Sciatic nerve (tissue), 2 donors: Measurements from ENCODE around the gene HNF4A. TPM values are rescaled to one million over a fixed set of nuclear protein-coding genes. Genes with fewer than 3 reads are reported as not detected.
A peak's percentile ranks its signal among the peaks of the same experiment; 100 is the strongest.

ENCODE experiments used
- ATAC-seq: fragments of 200-7000 bp; cut with Tn5 transposase; one replicate; pipeline ENCODE4 v1.9.1; 2020; ENCODE audit warnings: mild to moderate bottlenecking, moderate library complexity
- DNase-seq: peaks from one replicate; pipeline ENCODE4 v3.0.0-alpha.2; 2020; ENCODE audit warnings: low spot score
- intact Hi-C: fragments of 100-400 bp; cut with DNase I; formaldehyde crosslinking; loops from one replicate; pipeline ENCODE4 v1.14.2; 2022
- total RNA-seq: library from RNA; stranded (reverse); fragmentation: NEBNext Ultra II Directional; extraction: Animal tissue kit (Norgen Biotek cat#: 25700); gene quantifications from one replicate; pipeline ENCODE4 v1.2.1, GENCODE V29; 2021
- donor health status: DM: no; HTN: no; CAD: no.
- donor health status: DM: no; HTN: no; CAD: no.

Gene HNF4A
- total RNA-seq, 1 donor from 2014 or later = not detected

DNA sequence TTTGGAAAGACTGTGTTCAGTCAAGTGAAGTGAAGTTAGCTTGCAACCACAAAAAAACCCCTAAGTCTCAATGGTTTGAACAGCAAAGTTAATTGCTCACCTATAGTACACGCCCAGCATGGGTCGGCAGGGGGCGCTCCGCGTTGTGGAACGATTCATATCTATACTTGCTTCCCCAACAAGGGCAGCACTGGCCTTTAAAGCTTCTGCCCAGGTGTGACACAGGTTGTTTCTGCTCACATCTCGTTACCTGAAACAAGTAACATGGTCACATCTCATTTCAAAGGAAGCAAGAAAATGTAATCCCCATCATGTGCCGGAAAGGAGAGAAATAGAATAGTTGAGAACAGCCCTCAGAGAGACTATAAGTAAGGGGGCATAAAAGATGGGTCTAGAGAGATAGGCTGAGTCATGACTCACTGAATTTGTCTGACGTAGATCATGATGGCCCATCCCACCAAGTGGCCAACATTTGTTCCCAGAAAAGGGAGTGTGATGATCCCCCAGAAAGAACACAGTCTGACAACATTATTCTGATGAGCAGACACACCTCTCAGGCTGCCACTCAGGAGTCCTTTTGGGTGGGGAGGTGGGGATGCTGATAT lies 29.0 kb downstream of the HNF4A start:
- ATAC-seq (peak; percentile 43), DNase-seq (peak; percentile 90)
- intact Hi-C loops = loop anchor here (5.0 kb wide), 1 partner anchor 233 kb away; no protein-coding TSS in a partner anchor

- DNase-seq (peak; percentile 87), ATAC-seq (peak; percentile 96)
- intact Hi-C loops = no loop called here
Observed at GRCh38 chr20:44388466-44389023, 33.0 kb downstream of the HNF4A start.

- DNase-seq = no peak
- ATAC-seq = no peak
- intact Hi-C loops = no loop called here
Observed at GRCh38 chr20:44389871-44390270, 34.4 kb downstream of the HNF4A start.

GRCh38 chr20:44390280-44390679 lies 34.8 kb downstream of the HNF4A start:
- ATAC-seq = no peak
- intact Hi-C loops = no loop called here
- no peak for DNase-seq

DNA sequence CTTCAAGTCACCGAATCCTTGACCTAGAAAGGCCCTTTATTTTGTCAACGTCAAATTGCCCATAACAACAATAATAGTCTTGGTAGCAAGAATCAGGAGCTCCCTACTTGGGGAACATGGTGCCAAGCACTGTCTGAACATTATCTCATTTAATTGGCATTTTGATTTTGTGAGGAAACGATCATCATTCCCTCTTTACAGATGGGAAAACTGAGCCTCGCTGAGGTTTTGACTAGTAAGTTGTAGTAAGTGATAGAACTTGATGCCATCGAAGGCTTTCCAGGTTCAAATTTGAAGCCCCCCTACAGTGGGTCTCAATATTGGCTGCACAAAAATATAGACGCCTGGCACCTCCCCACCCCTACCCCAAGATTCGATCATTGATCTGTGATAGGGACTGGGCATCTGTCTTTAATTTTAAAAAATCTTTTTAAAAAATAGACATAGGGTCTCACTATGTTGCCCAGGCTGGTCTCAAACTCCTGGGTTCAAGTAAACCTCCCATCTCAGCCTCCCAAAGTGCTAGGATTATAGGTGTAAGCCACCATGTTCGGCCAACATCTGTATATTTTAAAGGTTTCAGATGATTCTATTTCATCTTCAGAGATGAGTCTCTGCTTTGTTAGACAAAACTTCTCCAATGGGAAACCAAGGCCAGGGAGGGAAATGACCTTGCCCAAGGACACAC lies 36.7 kb downstream of the HNF4A start:
- intact Hi-C loops = no loop called here

DNA sequence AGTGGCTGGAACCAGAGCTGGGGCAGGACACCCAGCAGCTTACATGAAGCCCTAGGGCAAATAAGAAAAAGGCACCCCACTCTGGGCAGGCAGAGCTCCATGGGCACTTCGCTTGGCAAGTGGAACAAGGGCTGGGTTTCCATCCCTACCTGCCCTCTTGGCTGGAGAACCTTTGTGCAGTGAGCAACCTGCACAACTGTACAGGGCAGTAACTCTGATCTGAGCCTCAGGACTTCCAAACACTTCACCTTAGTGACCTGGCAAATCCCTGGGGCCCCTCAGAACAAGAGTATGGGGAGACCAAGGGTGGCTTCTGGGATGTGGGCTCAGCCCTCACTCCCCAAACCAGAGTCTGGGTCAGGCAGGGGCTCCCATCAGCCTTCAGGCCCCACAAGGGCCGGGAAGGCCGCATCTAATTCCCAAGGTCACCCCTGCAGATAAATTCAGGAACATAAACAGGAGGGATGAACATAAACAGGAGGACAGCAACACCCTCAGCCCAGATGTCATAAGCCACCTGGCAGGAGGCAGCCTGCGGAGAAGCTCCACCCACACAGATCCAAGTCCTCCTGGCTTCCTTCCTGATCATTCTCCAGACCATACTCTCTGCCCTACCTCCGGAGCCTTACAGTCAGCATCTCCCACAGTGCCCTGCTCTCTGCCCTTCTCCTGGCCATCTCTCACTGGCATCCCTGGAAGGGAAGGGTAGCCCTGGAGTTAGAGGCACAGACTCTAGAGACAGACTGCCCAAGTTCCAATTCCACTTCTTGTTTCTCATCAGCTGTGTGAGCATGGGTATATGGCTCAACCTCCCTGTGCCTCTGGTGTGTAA lies 37.5 kb downstream of the HNF4A start:
- ATAC-seq = no peak
- intact Hi-C loops = no loop called here
- no peak for DNase-seq

More for the DNA sequence above, 36.7 kb downstream of the HNF4A start:
- DNase-seq (no peak), ATAC-seq (no peak)

- intact Hi-C loops = no loop called here
- ATAC-seq (no peak), DNase-seq (no peak)
Observed at GRCh38 chr20:44393608-44394451, 38.3 kb downstream of the HNF4A start.

DNA sequence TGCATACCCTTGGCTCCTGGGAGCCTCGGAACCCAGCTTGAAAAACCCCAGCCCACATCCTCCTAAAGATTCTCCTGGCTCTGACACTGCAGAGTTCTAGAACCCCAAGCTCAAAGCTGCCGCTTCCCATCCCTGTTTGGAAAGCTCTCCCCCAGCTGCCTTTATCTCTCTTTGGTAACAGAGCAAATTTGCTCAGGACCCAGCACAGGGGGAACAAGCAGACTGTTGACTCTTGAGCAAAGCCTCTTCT lies 38.9 kb downstream of the HNF4A start:
- ATAC-seq (no peak), DNase-seq (no peak)
- intact Hi-C loops = no loop called here

- intact Hi-C loops = no loop called here
- no peak for DNase-seq
- peak; percentile 93 for ATAC-seq
Observed at GRCh38 chr20:44394702-44395460, 39.4 kb downstream of the HNF4A start.

DNA sequence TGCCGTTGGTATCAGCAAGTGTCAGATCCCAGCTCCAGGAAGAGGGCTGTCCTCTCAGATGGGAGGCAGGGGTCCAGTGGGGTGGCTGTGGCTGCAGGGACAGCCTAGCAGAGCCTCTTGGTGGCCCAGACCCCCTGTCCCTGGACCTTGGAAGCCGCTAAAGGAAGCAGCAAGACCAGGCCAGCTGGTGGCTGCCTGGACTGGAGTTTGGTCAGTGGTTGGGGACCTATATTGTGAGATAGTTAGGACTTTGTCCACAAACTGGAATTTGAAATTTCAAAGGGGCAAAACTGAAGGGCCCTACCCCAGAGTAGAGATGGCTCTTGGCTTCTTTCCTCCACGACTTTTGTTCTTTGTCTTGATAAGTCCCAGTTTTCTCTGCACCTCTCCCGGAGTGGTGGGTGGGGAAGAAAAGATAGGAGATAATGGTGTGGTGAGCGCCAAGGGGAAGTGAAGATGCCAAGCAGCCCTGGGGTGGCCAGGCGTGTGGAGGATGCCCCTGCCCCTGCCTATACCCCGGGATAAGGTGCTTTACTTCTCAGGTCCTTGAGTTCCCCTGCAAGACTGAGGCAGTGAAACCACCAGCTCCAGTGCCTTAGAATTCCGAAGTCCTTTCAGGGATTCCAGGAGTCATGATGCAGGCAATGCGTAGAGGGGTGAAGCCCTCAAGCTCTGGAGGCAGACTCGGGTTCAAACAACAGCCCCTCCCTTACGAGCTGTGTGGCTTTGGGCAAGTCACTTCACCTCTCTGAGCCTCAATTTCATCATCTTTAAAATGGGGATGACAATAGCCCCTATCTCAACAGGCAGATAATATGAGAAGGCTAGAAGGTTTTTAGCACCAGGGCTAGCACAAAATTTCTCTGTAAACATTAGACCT lies 40.2 kb downstream of the HNF4A start:
- DNase-seq (peak; percentile 13), ATAC-seq (peak; percentile 6)
- intact Hi-C loops = no loop called here

GRCh38 chr20:44396369-44397130 lies 41.1 kb downstream of the HNF4A start:
- intact Hi-C loops = no loop called here
- ATAC-seq (no peak), DNase-seq (peak; percentile 7)

DNA sequence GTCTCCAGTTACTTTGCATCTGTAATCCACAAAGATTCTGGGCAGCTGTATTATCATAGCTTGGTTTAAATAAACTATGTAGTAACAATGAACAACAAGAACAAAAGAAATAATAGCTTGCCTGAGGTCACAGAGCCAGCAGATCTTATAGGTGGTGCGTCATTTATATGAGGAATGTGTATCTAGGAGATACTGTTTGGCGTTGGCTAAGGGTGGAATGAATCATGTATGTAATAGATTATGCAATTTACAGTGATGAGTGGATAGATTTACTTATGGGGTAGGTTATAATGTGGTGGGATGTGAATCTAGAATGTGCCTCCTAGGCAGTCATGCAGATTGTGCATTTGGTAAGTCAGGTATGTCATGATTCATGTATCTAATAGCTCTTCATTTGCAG lies 42.8 kb downstream of the HNF4A start:
- intact Hi-C loops = no loop called here
- DNase-seq (no peak), ATAC-seq (no peak)

DNA sequence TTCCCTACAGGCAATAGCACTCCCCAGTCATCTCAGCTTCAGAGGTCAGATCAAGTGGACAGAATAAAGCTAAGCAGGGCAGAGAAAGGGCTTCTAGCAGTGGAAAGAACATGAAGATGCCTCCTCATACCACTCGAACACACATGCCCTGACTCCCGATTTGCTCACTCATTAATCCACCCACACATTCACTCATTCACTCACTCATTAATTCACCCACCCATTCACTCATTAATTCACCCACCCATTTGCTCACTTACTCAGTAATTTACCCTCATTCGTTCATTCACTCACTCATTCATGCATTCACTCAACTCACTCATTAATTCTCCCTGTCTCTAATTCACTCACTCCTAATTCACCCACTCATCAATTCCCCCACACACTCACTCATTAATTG lies 43.9 kb downstream of the HNF4A start:
- ATAC-seq (no peak), DNase-seq (no peak)
- intact Hi-C loops = no loop called here

DNA sequence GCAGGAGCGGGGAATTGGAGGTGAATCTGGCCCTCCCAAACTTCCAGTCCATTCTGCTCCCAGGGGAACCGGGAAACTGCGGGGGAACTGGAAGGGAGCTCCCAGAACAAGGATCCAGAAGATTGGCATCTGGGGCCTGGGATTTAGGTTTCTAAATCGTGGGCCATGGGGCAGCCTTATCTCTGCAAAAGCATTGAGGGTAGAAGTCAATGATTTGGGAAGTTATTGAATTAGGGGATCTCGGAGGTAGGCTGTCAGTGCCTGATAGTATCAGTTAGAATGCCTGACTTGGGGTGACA lies 45.1 kb downstream of the HNF4A start:
- DNase-seq (no peak), ATAC-seq (no peak)
- intact Hi-C loops = no loop called here

- ATAC-seq (no peak), DNase-seq (no peak)
- intact Hi-C loops = no loop called here
Observed at GRCh38 chr20:44400970-44401769, 45.7 kb downstream of the HNF4A start.

DNA sequence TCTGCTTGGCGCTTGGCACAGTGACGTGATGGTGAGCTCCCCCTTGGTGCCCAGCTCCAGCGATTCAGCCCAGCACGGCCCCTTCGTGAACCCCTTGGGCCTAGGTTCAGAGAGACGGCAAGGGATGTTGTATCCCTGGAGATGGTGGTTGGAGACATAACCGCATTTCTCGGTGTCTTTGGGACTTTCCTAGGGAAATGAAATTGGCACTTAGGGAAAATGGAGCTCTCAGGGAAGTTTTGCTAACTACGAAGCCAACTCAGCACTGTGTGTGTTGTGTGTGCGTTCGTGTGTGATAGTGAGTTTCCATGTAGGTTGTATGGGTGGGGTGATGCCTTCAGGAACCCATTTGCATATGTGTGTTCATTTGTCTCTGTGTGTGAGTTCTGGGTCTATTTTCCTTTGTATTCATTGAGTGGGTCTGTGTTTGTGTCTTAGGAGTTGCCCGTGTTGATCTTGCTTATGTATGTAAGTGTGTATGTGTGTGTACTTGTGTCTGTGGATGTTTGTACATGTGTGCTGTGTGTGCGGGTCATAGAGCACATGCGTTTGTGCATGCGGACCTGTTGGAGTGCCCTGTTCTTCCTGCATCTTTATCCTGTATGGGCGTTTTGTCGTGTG lies 46.4 kb downstream of the HNF4A start:
- no peak for ATAC-seq
- DNase-seq = no peak
- intact Hi-C loops = no loop called here
